Right cardiac atrium (tissue), 5 donors: ENCODE data around the gene CELF2. TPM values are rescaled to one million over a fixed set of nuclear protein-coding genes. Genes with fewer than 3 reads are reported as not detected.

Source experiments
- ATAC-seq, 2 donors: fragments of 200-7000 bp; cut with Tn5 transposase; one replicate each; pipeline versions ENCODE4 v1.8.0 to v1.9.1; 2020; ENCODE audit warnings: moderate library complexity in 2 of 2, mild to moderate bottlenecking in 1 of 2
- DNase-seq, 3 donors: peaks; one replicate each; pipeline ENCODE4 v3.0.0-alpha.2; 2020
- H3K27ac ChIP-seq: one replicate; pipeline ENCODE4 v1.5.1; 2013; ENCODE audit warnings: mild to moderate bottlenecking, low read length, control low read depth, moderate library complexity
- H3K27me3 ChIP-seq: one replicate; pipeline ENCODE4 v1.6.1; 2013; ENCODE audit not compliant: control insufficient read depth, insufficient read depth
- H3K4me1 ChIP-seq: one replicate; pipeline ENCODE4 v1.6.1; 2013; ENCODE audit warnings: low read length; ENCODE audit not compliant: control insufficient read depth, insufficient read depth
- H3K4me3 ChIP-seq: one replicate; pipeline ENCODE4 v1.5.1; 2013; ENCODE audit warnings: low read length, control low read depth
- H3K9me3 ChIP-seq: one replicate; pipeline ENCODE4 v1.6.1; 2013; ENCODE audit warnings: low read length; ENCODE audit not compliant: control insufficient read depth
- WGBS: extraction: QIAGEN DNeasy Blood & Tissue Kit; methylation state at CpG from one replicate; pipeline ENCODE4 v1.1.7; 2013; 5-methylcytosine and 5-hydroxymethylcytosine counted together
- intact Hi-C, 4 donors: fragments of 100-400 bp; cut with DNase I; formaldehyde crosslinking; loops; one replicate each; pipeline versions ENCODE4 v1.11.0 to v1.14.0; 2022 to 2023
- polyA plus RNA-seq: library from polyadenylated mRNA; stranded (reverse); fragments of 200-250 nt; gene quantifications from one replicate; pipeline ENCODE4 v1.2.3, GENCODE V29; 2013
- total RNA-seq, 4 donors: library from RNA; stranded (reverse); fragmentation: NEBNext Ultra II Directional; extraction: Animal tissue kit (Norgen Biotek cat#: 25700); gene quantifications; one replicate each; pipeline ENCODE4 v1.2.1, GENCODE V29; 2021
- donor health status: healthy with polysubstance abuse.
- donor health status: DM: no; HTN: yes; CAD: no.
- donor health status: DM: no; HTN: no; CAD: no.
- donor health status: DM: no; HTN: yes; CAD: no; lungs with severe emphysema.
- donor health status: DM: yes; HTN: yes; CAD: no.

The CELF2 gene
- total and polyA plus RNA-seq, 5 donors = 19.4 to 87.0 (median 76.8) TPM

- Histone ChIP-seq H3K27ac (no peak overlapping the region), H3K27me3 (no peaks in the 10 kb centered on the region), H3K4me1 (no peaks in the 10 kb centered on the region), H3K4me3 (no peak overlapping the region), H3K9me3 (no peaks in the 10 kb centered on the region)
- WGBS = 85% methylated on average over 8 of the region's 8 CpGs
- no peak for ATAC-seq
- intact Hi-C loops = no loop called here
- no peak for DNase-seq
These were observed 368.4 kb downstream of the CELF2 start for GRCh38 chr10:11386044-11386443.
